IPS-NIHi11 (cell line): ENCODE data around the gene TSPAN18.

Experiments used
- DNase-seq: peaks from one replicate; pipeline ENCODE4 v3.0.0; 2012; ENCODE audit warnings: mixed read lengths, low spot score

The TSPAN18 gene

GRCh38 chr11:44726283-44727113 is at the start of gene TSPAN18:
TSS of gene TSPAN18 (plus strand) at chr11:44726962. CDS start at chr11:44906417, 179,455 bp downstream.
- peak; percentile 86 for DNase-seq

GRCh38 chr11:44680982-44681597 is 45.7 kb upstream of the TSPAN18 start:
- DNase-seq: no peak

- no peak for DNase-seq
Observed at GRCh38 chr11:44681698-44682097, 45.1 kb upstream of the TSPAN18 start.

GRCh38 chr11:44684859-44685281 is 41.9 kb upstream of the TSPAN18 start:
- no peak for DNase-seq

- no peak for DNase-seq
Observed at GRCh38 chr11:44687388-44687787, 39.4 kb upstream of the TSPAN18 start.

GRCh38 chr11:44689265-44689664 is 37.5 kb upstream of the TSPAN18 start:
- DNase-seq: no peak

GRCh38 chr11:44690651-44691050 is 36.1 kb upstream of the TSPAN18 start:
- DNase-seq: no peak

GRCh38 chr11:44692460-44692859 is 34.3 kb upstream of the TSPAN18 start:
- no peak for DNase-seq

GRCh38 chr11:44693654-44694119 is 33.1 kb upstream of the TSPAN18 start:
- no peak for DNase-seq

- DNase-seq: no peak
Observed at GRCh38 chr11:44694443-44694842, 32.3 kb upstream of the TSPAN18 start.

GRCh38 chr11:44695169-44695833 is 31.5 kb upstream of the TSPAN18 start:
- no peak for DNase-seq

- DNase-seq: no peak
Observed at GRCh38 chr11:44698252-44698912, 28.4 kb upstream of the TSPAN18 start.

GRCh38 chr11:44699497-44700408 is 27.0 kb upstream of the TSPAN18 start:
- DNase-seq: no peak

GRCh38 chr11:44701276-44701675 is 25.5 kb upstream of the TSPAN18 start:
- no peak for DNase-seq

GRCh38 chr11:44702889-44703288 is 23.9 kb upstream of the TSPAN18 start:
- DNase-seq: no peak

- DNase-seq: no peak
Observed at GRCh38 chr11:44707094-44707493, 19.7 kb upstream of the TSPAN18 start.

- DNase-seq: no peak
Observed at GRCh38 chr11:44708009-44708408, 18.8 kb upstream of the TSPAN18 start.

- DNase-seq: no peak
Observed at GRCh38 chr11:44708523-44709280, 18.1 kb upstream of the TSPAN18 start.

- DNase-seq: no peak
Observed at GRCh38 chr11:44709281-44709562, 17.5 kb upstream of the TSPAN18 start.

- no peak for DNase-seq
Observed at GRCh38 chr11:44709966-44710365, 16.8 kb upstream of the TSPAN18 start.
